Measurements from ENCODE around the gene RGS9BP. TPM values are rescaled to one million over a fixed set of nuclear protein-coding genes. Genes with fewer than 3 reads are reported as not detected.
"Not testable (repeated sequence)": the region's sequence is repeated elsewhere in the genome, so short reads cannot be mapped to it uniquely, and the experiment has no call there.

Gene RGS9BP
- total and polyA plus RNA-seq, 7 donors = 0.04 to 0.82 (median 0.32) TPM; not detected in 3

DNA sequence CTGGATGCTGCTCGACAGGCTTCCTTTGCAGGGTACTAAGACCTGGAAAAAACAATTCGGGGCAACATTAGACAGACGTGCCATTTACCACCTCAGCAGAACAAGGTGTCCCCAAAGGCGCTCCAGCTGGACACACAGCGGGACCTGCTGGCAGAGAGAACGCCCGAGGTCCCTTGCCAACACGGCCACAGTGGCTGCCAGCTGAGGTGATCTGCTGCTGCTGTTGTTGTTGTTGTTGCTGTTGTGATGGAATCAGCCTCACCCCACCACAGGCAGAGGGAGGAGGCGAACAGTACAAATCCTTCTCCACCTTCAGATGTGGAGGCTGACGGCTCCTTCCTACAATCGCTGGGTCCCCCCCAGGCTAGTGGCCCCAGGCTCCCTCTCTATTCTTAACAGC lies 25.9 kb upstream of the RGS9BP start:
- Histone ChIP-seq H3K27me3 (no peaks in the 10 kb centered on the region), H3K4me1 (peaks cover 0 to 20% (median 19%) of the 10 kb centered on the region in 4 donors), H3K27ac (no peak overlapping the region), H3K4me3 (no peak overlapping the region), H3K9me3 (no peaks in the 10 kb centered on the region), H3K36me3 (peaks cover 15 to 59% (median 32%) of the 10 kb centered on the region in 4 donors)
- intact Hi-C loops (cut with DNase I) = no loop called here
- TF ChIP-seq, protein P1, sequence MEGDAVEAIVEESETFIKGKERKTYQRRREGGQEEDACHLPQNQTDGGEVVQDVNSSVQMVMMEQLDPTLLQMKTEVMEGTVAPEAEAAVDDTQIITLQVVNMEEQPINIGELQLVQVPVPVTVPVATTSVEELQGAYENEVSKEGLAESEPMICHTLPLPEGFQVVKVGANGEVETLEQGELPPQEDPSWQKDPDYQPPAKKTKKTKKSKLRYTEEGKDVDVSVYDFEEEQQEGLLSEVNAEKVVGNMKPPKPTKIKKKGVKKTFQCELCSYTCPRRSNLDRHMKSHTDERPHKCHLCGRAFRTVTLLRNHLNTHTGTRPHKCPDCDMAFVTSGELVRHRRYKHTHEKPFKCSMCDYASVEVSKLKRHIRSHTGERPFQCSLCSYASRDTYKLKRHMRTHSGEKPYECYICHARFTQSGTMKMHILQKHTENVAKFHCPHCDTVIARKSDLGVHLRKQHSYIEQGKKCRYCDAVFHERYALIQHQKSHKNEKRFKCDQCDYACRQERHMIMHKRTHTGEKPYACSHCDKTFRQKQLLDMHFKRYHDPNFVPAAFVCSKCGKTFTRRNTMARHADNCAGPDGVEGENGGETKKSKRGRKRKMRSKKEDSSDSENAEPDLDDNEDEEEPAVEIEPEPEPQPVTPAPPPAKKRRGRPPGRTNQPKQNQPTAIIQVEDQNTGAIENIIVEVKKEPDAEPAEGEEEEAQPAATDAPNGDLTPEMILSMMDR (IDR thresholded peaks at IDR 0.05) = no peak
- TF ChIP-seq POLR2A (IDR thresholded peaks at IDR 0.05) (no peak), EP300 (IDR thresholded peaks at IDR 0.05) (no peak), POLR2AphosphoS5 (IDR thresholded peaks at IDR 0.05) (no peak)
- DNase-seq = no peak
- 97% methylated on average over 11 of the region's 11 CpGs for WGBS, 2 donors

DNA sequence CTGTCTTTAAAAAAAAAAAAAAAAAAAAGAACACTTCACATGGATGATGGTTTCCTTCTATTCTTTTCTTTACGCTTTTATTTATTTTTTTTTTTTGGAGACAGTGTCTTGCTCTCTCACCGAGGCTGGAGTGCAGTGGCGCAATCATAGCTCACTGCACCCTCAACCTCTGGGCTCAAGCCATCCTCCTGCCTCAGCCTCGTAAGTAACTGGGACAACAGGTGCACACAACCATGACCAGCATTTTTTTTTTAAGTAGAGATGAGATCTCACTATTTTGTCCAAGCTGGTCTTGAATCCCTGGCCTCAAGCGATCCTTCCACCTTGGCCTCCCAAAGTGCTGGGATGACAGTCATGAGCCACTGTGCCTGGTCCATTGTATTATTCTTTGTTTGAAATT lies 25.0 kb upstream of the RGS9BP start:
- TF ChIP-seq POLR2A (IDR thresholded peaks at IDR 0.05) (no peak), POLR2AphosphoS5 (IDR thresholded peaks at IDR 0.05) (no peak)
- H3K36me3 ChIP-seq = peaks cover 20 to 59% (median 35%) of the 10 kb centered on the region in 4 donors
- H3K4me1 ChIP-seq = peaks cover 0 to 20% (median 19%) of the 10 kb centered on the region in 4 donors

DNA sequence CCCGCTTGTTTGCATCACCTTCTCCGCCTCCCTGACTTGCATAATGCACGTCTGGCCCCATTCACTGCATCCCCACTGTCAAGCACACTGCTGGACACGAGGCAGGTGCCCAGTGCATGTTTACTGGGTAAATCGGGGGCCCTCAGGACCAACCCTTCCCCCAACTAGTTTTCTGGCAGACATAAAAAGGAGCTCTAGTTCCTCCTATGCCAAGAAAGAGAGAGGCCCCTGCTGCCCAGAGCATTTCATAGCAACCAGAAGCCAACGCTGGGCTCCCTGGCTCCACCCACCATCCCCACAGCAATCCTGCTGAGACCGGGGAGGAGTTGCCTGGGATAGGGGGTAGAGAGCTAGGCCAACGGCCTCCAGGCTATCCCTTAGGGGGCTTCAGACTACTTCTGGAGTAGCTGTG lies 23.9 kb upstream of the RGS9BP start:
- H3K4me3 ChIP-seq = no peak overlapping the region
- 38 to 60% methylated on average over 8 of the region's 8 CpGs for WGBS, 2 donors
- H3K27me3 ChIP-seq = no peaks in the 10 kb centered on the region
- no peaks in the 10 kb centered on the region for H3K9me3 ChIP-seq
- H3K4me1 ChIP-seq = peaks cover 0 to 20% (median 19%) of the 10 kb centered on the region in 4 donors
- peak overlapping the region in 3 of 4 donors; percentile 24 to 49 (median 45) for H3K27ac ChIP-seq
- TF ChIP-seq POLR2A (IDR thresholded peaks at IDR 0.05) (no peak), POLR2AphosphoS5 (IDR thresholded peaks at IDR 0.05) (peak in 1 of 4 donors; percentile 26)
- TF ChIP-seq, protein P1 (IDR thresholded peaks at IDR 0.05) = no peak
- peaks cover 19 to 56% (median 31%) of the 10 kb centered on the region in 4 donors for H3K36me3 ChIP-seq
- intact Hi-C loops (cut with DNase I) = no loop called here
- DNase-seq = peak; percentile 66

More for the DNA sequence above, 25.0 kb upstream of the RGS9BP start:
- intact Hi-C loops (cut with DNase I) = no loop called here
- H3K27ac ChIP-seq = no peak overlapping the region
- no peak overlapping the region for H3K4me3 ChIP-seq
- WGBS, 2 donors = 96% methylated on average over 5 of the region's 5 CpGs
- H3K9me3 ChIP-seq = no peaks in the 10 kb centered on the region
- DNase-seq = no peak
- H3K27me3 ChIP-seq = no peaks in the 10 kb centered on the region

DNA sequence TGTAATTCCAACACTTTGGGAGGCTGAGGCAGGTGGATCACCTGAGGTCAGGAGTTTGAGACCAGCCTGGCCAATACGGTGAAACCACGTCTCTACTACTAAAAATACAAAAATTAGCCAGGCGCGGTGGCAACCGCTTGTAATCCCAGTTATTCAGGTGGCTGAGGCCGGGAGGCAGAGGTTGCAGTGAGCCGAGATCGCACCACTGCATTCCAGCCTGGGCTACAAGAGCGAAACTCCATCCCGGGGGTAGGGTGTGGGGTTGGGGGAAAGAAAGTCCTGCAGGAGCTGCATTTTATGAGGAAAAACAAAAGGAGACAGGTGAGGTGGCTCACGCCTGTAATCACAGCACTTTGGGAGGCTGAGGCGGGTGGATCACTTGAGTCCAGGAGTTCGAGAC lies 23.3 kb upstream of the RGS9BP start:
- not testable (repeated sequence) for DNase-seq

DNA sequence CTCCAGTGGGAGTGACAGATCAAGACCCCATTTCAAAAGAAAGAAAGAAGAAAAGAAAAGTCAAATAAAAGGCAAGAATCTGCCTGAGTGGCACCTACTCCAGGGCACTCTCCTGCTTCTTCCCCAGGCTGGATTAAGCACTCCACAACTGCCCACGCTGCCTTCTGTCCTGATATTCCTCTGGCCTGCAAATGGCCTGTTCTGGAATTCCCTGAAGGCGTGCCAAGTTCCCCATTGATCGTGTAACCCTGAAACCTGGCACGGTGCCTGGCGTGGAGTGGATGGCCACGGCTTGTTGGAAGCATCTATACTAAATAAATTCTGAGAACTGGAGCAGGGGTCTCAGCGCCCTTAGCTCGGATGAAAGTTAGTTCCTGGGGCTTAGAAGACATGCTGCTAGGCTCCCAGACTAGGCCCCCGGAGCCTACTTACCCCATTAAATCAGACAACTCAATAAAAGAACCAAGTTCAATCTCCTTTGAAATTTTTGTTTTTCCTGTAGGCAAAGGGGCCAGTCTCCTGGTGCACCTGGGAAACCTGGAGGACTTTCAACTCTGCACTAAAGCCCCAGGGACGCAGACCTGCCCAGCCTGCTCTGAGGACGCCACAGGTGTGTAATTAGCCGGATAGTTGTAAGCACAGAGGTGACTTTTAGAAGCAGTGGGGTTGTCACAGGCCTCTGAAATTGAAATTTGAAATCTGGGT lies 22.6 kb upstream of the RGS9BP start:
- H3K27me3 ChIP-seq = no peaks in the 10 kb centered on the region
- peaks cover 10 to 55% (median 22%) of the 10 kb centered on the region in 4 donors for H3K36me3 ChIP-seq
- WGBS, 2 donors = 13 to 54% methylated on average over 12 of the region's 12 CpGs
- peak in 1 of 4 donors; percentile 17 for TF ChIP-seq POLR2AphosphoS5 (IDR thresholded peaks at IDR 0.05)
- no peak for TF ChIP-seq POLR2A (IDR thresholded peaks at IDR 0.05)
- no peak overlapping the region for H3K4me3 ChIP-seq
- H3K4me1 ChIP-seq = peaks cover 0 to 20% (median 19%) of the 10 kb centered on the region in 4 donors
- peak overlapping the region in 2 of 4 donors; percentile 45 to 49 for H3K27ac ChIP-seq
- DNase-seq = peak; percentile 85
- no peaks in the 10 kb centered on the region for H3K9me3 ChIP-seq
- intact Hi-C loops (cut with DNase I) = no loop called here

More for the DNA sequence above, 23.3 kb upstream of the RGS9BP start:
- intact Hi-C loops (cut with DNase I); H3K4me3 ChIP-seq; H3K27me3 ChIP-seq; H3K9me3 ChIP-seq: not testable (repeated sequence)
- 89 to 96% methylated on average over 13 of the region's 13 CpGs for WGBS, 2 donors
- Histone ChIP-seq H3K36me3 (peaks cover 17 to 56% (median 27%) of the 10 kb centered on the region in 4 donors), H3K4me1 (peaks cover 0 to 20% (median 19%) of the 10 kb centered on the region in 4 donors), H3K27ac (peak overlapping the region in 3 of 4 donors; percentile 24 to 49 (median 45))

DNA sequence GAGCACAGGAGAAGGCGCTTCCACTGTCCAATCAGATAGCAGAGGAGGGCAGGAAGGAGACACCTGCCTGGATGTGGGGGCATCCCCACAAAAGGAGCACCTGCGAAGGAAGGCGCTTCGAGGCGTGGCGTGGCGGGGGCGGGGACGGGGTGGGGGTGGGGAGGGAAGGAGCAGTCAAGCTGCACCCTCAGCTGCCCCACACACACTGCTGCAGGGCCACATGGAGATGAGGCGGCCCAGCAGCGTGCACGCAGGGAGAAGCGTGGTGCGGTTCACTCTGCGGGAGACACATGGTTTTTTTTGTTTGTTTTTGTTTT lies 22.1 kb upstream of the RGS9BP start:
- DNase-seq = no peak
- H3K27ac ChIP-seq = no peak overlapping the region
- intact Hi-C loops (cut with DNase I) = no loop called here
- 20 to 69% methylated on average over 15 of the region's 15 CpGs for WGBS, 2 donors
- H3K36me3 ChIP-seq = peaks cover 9 to 55% (median 22%) of the 10 kb centered on the region in 4 donors
- H3K4me1 ChIP-seq = peaks cover 0 to 20% (median 19%) of the 10 kb centered on the region in 4 donors
- no peaks in the 10 kb centered on the region for H3K9me3 ChIP-seq
- TF ChIP-seq POLR2A (IDR thresholded peaks at IDR 0.05) (no peak), POLR2AphosphoS5 (IDR thresholded peaks at IDR 0.05) (no peak), EP300 (IDR thresholded peaks at IDR 0.05) (no peak)
- TF ChIP-seq, protein P1 (IDR thresholded peaks at IDR 0.05) = no peak
- H3K27me3 ChIP-seq = no peaks in the 10 kb centered on the region
- H3K4me3 ChIP-seq = no peak overlapping the region

DNA sequence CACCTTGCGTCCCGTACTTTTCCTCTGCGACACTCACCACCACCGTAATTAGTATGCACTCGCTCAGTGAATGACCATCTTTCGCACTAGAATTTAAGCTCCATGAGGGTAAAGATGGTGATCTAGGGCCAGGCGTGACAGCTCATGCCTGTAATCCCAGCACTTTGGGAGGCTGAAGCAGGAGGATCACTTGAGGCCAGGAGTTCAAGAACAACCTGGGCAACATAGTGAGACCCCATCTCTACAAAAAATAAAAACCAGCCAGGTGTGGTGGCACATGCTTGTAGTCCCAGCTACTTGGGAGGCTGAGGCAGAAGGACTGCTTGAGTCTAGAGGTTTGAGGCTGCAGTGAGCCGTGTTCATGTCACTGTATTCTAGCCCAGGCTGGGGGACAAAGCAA lies 19.3 kb upstream of the RGS9BP start:
- H3K4me3 ChIP-seq; intact Hi-C loops (cut with DNase I); H3K27ac ChIP-seq; H3K9me3 ChIP-seq; H3K27me3 ChIP-seq; DNase-seq: not testable (repeated sequence)
- peaks cover 0 to 20% (median 18%) of the 10 kb centered on the region in 4 donors for H3K4me1 ChIP-seq
- peaks cover 0 to 42% (median 12%) of the 10 kb centered on the region in 4 donors for H3K36me3 ChIP-seq
- WGBS, 2 donors = 98 to 99% methylated on average over 8 of the region's 8 CpGs
